HG03139 (cell line): ENCODE data around the gene KCTD13.
"Not testable (repeated sequence)": the region's sequence is repeated elsewhere in the genome, so short reads cannot be mapped to it uniquely, and the experiment has no call there.

ENCODE experiments used
- ATAC-seq: cut with Tn5 transposase; IDR thresholded peaks from one replicate; pipeline ENCODE4 v1.9.1; 2021; ENCODE audit not compliant: unreplicated experiment

The KCTD13 gene

DNA sequence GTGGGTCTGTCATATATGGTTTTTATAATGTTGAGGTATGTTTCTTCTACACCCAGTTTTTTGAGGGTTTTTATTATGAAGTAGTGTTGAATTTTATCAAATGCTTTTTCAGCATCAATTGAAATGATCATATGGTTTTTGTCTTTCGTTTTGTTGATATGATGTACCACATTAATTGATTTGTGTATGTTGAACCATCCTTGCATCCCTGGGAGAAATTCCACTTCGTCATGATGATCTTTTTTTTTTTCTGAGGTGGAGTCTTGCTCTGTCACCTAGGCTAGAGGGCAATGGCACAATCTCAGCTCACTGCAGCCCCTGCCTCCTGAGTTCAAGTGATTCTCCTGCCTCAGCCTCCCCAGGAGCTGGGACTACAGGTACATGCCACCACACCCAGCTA lies 21.9 kb upstream of the KCTD13 start:
- ATAC-seq: no peak

DNA sequence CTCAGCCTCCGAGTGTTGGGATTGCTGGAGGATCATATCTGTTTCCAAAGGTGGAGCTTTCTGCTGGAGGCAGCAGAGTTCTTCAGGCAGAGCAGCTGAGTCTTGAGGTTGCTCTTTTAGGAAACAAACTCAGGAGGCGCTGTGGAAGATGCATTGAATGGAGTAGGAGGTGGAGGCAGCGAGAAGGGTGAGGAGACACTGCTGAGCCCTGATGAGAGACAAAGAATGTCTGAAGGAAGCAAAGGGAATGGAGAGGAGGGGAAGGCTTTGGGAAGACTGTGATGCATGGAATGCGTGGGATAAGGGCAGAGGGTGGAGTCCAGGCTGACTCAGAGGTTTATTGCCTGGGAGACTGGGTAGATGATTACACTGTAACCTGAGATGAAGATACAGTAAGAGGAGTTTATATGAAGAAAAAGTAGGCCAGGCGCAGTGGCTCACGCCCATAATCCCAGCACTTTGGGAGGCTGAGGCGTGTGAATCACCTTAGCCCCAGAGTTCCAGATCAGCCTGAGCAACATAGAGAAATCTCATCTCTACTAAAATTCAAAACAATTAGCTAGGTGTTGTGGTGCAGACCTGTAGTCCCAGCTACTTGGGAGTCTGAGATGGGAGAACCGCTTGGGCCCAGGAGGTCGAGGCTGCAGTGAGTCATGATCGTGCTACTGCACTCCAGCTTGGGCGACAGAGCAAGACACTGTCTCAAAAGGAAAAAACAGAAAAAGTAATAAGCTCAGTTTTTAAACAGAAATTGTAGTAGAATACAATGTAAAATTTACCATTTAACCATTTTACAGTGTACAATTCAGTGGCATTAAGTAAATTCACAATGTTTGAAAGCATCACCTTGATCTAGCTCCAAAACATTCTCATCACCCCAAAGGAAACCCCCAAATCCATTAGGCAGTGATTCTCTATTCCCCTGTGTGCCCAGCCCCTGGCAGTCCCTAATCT lies 18.1 kb upstream of the KCTD13 start:
- ATAC-seq: no peak

DNA sequence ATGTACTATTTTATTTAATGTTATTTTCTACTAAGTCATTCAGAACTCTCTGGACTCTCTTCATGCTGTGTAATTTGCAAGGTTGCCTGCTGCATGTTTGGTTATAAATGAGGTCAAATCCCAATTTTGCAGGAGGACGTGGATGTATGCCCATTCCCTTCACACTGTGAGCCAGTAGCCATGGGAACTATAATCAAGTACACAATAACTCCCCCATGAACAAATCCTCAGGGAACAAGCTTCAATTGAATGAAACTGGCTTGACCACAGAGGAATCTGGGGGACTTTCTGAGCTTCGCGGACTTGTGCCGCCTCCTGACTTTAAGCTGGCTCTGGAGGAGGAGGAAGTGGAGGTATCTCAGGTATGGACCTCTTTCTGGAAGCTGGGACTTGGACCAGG lies 14.6 kb upstream of the KCTD13 start:
- ATAC-seq: no peak

DNA sequence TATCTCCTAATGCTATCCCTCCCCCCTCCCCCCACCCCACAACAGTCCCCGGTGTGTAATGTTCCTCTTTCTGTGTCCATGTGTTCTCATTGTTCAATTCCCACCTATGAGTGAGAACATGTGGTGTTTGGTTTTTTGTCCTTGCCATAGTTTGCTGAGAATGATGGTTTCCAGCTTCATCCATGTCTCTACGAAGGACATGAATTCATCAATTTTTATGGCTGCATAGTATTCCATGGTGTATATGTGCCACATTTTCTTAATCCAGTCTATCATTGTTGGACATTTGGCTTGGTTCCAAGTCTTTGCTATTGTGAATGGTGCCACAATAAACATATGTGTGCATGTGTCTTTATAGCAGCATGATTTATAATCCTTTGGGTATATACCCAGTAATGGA lies 5.7 kb upstream of the KCTD13 start:
- not testable (repeated sequence) for ATAC-seq

DNA sequence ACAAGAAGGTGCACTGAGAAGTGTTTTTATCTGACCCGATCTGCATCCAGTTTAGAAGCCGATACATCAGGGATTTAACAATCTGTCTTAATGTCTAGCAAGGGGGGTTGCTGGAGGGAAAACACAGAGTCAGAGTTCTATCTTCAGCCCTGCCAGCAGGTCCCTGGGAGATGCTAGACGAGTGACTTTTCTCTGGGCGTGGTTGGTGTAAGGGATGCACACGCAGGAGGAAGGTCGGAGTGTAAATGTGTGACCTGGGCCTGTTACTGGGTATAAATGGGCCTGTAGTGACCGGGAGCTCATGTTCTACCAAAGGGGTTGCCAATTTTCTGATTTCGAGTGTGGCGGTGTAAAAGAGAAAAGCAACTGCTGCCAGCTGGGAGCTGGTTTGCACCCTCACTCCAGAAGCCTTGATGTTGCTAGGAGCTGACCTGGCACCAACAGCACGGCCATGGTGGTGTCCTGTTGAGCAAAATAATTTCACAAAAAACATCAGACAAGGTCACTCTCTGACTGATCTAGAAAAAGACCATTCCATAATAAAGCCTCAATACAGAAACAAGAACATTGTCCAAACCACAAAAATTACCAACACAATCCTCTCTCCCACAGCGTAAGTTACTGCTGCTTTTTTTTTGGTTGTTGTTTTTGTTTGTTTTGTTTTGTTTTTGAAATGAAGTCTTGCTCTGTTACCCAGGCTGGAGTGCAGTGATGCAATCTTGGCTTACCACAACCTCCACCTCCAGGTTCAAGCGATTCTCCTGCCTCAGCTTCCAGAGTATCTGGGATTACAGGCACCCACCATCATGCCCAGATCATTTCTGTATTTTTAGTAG lies 1.3 kb upstream of the KCTD13 start:
- no peak for ATAC-seq

DNA sequence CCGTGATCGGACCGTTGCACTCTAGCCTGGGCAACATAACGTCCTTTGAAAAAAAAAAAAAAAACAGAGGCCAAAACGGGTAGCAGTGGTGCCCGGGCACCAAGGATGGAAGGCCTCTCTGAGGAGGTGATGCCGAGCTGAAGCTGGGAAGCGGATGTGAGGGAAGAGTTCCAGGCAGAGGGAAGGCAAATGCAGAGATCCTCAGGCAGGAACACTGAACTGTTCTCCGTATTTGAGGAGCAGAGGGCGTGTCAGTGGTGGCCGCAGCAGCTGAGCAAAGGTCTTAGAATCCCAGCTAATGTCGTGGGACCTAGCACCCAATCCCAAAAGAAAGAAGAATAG lies 656 bp upstream of the KCTD13 start:
- ATAC-seq: no peak

DNA sequence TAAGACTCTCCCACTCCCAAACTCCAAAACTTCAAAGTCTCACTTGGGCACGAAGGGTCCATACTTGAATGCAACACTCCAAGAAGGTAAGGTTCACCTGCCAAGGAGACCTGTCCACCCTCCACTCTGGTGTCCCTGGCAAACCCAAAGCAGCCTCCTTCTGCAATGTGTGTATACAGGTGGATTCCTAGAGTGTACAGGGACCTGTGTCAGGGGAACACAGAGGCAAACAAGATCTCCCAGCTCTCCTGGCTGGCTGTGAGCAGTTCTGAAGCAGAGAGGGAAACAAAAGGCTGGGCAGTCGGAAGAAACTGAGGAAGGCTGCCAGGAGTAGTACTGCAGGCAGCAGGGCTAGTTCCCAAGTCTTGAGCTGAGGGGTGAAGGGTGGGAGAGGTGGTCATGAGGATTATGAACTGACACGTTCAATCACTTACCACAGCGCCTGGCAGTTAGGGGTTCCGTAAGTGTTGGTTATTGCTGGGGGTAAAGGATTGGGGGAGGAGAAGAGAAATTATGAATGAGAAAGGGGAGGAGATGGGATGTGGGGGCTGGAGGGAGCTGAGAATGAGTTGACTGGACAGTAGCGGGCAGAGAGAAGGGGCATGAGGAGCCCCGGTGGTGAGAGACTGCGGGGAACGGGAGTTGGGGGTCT lies 795 bp downstream of the KCTD13 start:
- ATAC-seq: no peak

GRCh38 chr16:29922986-29923501 lies 3.0 kb downstream of the KCTD13 start:
- no peak for ATAC-seq

GRCh38 chr16:29922326-29922725 lies 3.7 kb downstream of the KCTD13 start:
- ATAC-seq: no peak

DNA sequence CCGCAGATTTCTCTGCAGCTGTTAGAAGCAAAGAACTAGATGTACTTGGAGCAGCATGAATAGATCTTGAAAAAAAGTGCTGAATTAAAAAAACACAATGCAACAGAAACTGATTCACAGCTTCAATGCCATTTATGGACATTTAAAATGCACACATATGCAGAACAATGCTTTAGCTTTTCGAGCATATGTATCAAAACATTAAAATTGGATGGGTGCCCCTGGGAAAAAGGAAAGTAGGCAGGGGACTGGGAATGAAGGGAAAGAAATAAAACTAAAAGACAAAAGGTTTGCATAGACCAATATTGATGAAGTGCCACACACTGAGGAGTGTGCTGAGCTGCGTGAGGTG lies 5.0 kb downstream of the KCTD13 start:
- no peak for ATAC-seq

- no peak for ATAC-seq
These were observed 5.6 kb downstream of the KCTD13 start for GRCh38 chr16:29920288-29921033.

DNA sequence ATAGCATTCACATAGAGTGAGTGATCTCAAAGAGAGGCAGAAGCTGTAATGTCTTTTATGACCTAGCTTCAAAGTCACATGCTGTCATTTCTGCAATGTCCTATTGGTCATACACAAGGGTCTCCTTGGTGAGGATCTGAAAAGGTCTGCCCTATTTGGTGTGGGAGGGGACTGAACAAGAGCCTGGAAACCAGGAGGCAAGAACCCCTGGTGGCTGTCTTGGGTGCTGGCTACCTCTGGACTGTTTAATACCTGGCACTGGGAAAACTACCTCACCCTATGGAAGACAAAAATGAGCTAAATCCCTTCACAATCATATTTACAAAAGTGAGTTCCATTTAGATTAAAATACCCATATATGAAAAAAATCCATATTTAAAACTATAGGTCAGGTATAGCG lies 9.0 kb downstream of the KCTD13 start:
- no peak for ATAC-seq

DNA sequence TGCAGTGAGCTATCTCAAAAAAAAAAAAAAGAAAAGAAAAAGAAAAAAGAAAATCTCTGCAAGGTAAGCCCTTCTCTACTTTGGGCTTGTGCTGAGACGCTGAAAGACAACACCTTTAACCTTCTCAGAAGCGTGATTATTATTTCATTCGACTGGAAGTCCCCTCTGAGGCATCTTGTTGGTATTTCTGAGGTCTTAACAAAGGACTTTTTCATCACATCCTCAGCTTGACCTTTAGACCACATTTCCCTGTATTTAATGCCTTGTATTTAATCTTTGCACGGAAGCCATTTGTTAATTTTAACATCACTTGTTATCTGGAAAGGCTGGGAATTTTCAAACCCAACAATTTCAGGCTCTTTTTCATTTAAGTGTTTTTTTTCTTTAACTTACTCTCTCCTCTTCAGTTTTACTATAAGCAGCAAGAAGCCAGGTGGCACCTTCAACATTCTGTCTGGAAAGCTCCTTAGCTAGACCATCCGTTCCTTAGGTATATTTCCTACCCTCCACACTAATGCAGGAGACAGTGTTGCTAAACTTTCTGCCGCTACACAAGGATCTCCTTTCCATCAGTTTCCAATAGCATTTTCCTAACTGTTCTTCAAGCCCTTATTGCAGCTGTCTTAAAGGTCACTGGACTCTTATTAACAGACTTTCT lies 10.3 kb downstream of the KCTD13 start:
- ATAC-seq: no peak

DNA sequence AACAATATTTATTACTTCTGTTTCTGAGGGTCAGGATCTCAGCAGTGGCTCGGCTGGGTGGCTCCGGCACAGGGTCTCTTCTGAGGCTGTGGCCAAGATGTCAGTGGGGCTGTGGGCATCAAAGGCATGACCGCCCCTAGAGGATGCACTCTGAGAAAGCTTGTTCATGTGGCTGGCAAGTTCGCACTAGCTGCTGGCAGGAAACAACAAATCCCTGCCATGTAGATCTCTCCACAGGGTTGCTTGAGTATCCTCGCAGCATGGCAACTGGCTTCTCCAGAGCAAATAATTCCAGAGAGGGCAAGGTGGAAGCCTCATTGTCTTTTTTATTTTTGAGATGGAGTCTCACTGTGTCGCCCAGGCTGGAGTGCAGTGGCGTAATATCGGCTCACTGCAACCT lies 12.5 kb downstream of the KCTD13 start:
- ATAC-seq: no peak

GRCh38 chr16:29912087-29912486 lies 13.9 kb downstream of the KCTD13 start:
- no peak for ATAC-seq

DNA sequence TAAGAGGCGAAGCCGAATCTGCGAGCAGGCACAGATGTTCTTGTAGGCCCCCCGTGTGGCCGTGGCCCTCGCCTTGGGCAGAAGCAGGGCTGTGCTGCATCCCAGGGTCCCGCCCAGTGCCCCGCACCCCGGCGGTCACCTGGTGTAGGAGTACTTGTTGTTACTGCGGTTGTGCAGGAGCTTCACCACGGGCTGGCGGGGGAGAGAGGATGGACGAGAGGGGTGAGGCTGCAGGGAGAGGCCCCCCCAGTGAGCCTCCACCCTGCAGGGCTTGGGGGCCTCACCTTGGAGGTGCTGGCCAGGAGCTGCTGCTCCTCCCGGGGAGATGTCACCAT lies 14.4 kb downstream of the KCTD13 start:
- ATAC-seq: no peak

- ATAC-seq: no peak
These were observed 15.0 kb downstream of the KCTD13 start for GRCh38 chr16:29910819-29911675.

DNA sequence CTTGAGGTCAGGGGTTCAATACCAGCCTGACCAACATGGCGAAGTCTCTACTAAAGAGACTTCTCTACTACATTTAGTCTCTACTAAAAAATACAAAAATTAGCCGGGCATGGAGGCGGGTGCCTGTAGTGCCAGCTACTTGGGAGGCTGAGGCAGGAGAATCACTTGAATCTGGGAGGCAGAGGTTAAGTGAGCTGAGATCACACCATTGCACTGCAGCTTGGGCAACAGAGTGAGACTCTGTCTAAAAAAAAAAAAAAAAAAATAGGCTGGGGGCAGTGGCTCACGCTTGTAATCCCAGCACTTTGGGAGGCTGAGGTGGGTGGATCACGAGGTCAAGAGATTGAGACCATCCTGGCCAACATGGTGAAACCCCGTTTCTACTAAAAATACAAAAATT lies 16.2 kb downstream of the KCTD13 start:
- ATAC-seq: not testable (repeated sequence)

- no peak for ATAC-seq
These were observed 16.6 kb downstream of the KCTD13 start for GRCh38 chr16:29909391-29909790.
